ENCODE measurements around the gene TMEM144. TPM values are rescaled to one million over a fixed set of nuclear protein-coding genes. Genes with fewer than 3 reads are reported as not detected.

The TMEM144 gene
- total RNA-seq, 1 donor = 7.3 TPM

GRCh38 chr4:158295053-158295452 lies 84.8 kb downstream of the TMEM144 start:
- TF ChIP-seq, protein P1, sequence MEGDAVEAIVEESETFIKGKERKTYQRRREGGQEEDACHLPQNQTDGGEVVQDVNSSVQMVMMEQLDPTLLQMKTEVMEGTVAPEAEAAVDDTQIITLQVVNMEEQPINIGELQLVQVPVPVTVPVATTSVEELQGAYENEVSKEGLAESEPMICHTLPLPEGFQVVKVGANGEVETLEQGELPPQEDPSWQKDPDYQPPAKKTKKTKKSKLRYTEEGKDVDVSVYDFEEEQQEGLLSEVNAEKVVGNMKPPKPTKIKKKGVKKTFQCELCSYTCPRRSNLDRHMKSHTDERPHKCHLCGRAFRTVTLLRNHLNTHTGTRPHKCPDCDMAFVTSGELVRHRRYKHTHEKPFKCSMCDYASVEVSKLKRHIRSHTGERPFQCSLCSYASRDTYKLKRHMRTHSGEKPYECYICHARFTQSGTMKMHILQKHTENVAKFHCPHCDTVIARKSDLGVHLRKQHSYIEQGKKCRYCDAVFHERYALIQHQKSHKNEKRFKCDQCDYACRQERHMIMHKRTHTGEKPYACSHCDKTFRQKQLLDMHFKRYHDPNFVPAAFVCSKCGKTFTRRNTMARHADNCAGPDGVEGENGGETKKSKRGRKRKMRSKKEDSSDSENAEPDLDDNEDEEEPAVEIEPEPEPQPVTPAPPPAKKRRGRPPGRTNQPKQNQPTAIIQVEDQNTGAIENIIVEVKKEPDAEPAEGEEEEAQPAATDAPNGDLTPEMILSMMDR (IDR thresholded peaks at IDR 0.05; ENCODE audit: insufficient read depth, low read depth, low read length) = no peak
- peak; percentile 37 for DNase-seq (ENCODE audit: low read depth)
- no peak overlapping the region for H3K4me3 ChIP-seq (ENCODE audit: low read depth, low read length)

- no peak for DNase-seq (ENCODE audit: low read depth)
- TF ChIP-seq, protein P1 (IDR thresholded peaks at IDR 0.05; ENCODE audit: insufficient read depth, low read depth, low read length) = no peak
Observed at GRCh38 chr4:158297866-158298265, 87.6 kb downstream of the TMEM144 start.

GRCh38 chr4:158299459-158300007 lies 89.2 kb downstream of the TMEM144 start:
- H3K4me3 ChIP-seq (ENCODE audit: low read depth, low read length) = no peak overlapping the region
- TF ChIP-seq, protein P1 (IDR thresholded peaks at IDR 0.05; ENCODE audit: insufficient read depth, low read depth, low read length) = no peak
- peak; percentile 36 for DNase-seq (ENCODE audit: low read depth)

More at GRCh38 chr4:158297866-158298265, 87.6 kb downstream of the TMEM144 start:
- no peak overlapping the region for H3K4me3 ChIP-seq (ENCODE audit: low read depth, low read length)

- TF ChIP-seq, protein P1 (IDR thresholded peaks at IDR 0.05; ENCODE audit: insufficient read depth, low read depth, low read length) = no peak
- no peak overlapping the region for H3K4me3 ChIP-seq (ENCODE audit: low read depth, low read length)
- peak; percentile 65 for DNase-seq (ENCODE audit: low read depth)
Observed at GRCh38 chr4:158300012-158300411, 89.7 kb downstream of the TMEM144 start.

GRCh38 chr4:158302076-158302866 lies 92.0 kb downstream of the TMEM144 start:
- H3K4me3 ChIP-seq (ENCODE audit: low read depth, low read length) = no peak overlapping the region
- DNase-seq (ENCODE audit: low read depth) = peak; percentile 64
- TF ChIP-seq, protein P1 (IDR thresholded peaks at IDR 0.05; ENCODE audit: insufficient read depth, low read depth, low read length) = no peak

GRCh38 chr4:158304694-158305093 lies 94.4 kb downstream of the TMEM144 start:
- TF ChIP-seq, protein P1 (IDR thresholded peaks at IDR 0.05; ENCODE audit: insufficient read depth, low read depth, low read length) = no peak
- no peak overlapping the region for H3K4me3 ChIP-seq (ENCODE audit: low read depth, low read length)
- no peak for DNase-seq (ENCODE audit: low read depth)

Other genes starting within 250 kb of the TMEM144 start
- 59.6 and 73.8 TPM in 2 replicates for gene GASK1B, start 37.5 kb upstream of the TMEM144 start, total RNA-seq

All from fibroblast of villous mesenchyme (primary cell).